Right lung (tissue), 5 donors: ENCODE data around the gene SLC33A1. TPM values are rescaled to one million over a fixed set of nuclear protein-coding genes. Genes with fewer than 3 reads are reported as not detected.
A peak's percentile ranks its signal among the peaks of the same experiment; 100 is the strongest.

Experiments
- DNase-seq, 2 donors: peaks; one replicate each; pipeline ENCODE4 v3.0.0-alpha.2; 2013
- polyA plus RNA-seq, 5 donors: library from polyadenylated mRNA; unstranded; fragments of 120-200 nt; gene quantifications; one replicate each; pipeline versions ENCODE4 v1.2.1 to v1.2.3, GENCODE V29; 2013; ENCODE audit warnings: inconsistent platforms in 1 of 5, low replicate concordance in 1 of 5; ENCODE audit not compliant: insufficient read length in 5 of 5, insufficient read depth in 1 of 5

Gene SLC33A1
- polyA plus RNA-seq, 5 donors: 26.2 to 37.6 (median 31.1) TPM

- DNase-seq: no peak
Measured at GRCh38 chr3:155804323-155804722, 49.9 kb downstream of the SLC33A1 start.

- no peak for DNase-seq
Measured at GRCh38 chr3:155792532-155792931, 61.7 kb downstream of the SLC33A1 start.

- no peak for DNase-seq
Measured at GRCh38 chr3:155791190-155791589, 63.0 kb downstream of the SLC33A1 start.

GRCh38 chr3:155790272-155790925 is 63.8 kb downstream of the SLC33A1 start:
- no peak for DNase-seq

- DNase-seq: no peak
Measured at GRCh38 chr3:155785662-155786295, 68.4 kb downstream of the SLC33A1 start.

GRCh38 chr3:155782390-155782953 is 71.8 kb downstream of the SLC33A1 start:
- DNase-seq: no peak

- no peak for DNase-seq
Measured at GRCh38 chr3:155780291-155780690, 73.9 kb downstream of the SLC33A1 start.

- DNase-seq: no peak
Measured at GRCh38 chr3:155778462-155778861, 75.8 kb downstream of the SLC33A1 start.

- DNase-seq: peak in 1 of 2 donors; percentile 4
Measured at GRCh38 chr3:155772801-155773200, 81.4 kb downstream of the SLC33A1 start.

- no peak for DNase-seq
Measured at GRCh38 chr3:155771126-155771525, 83.1 kb downstream of the SLC33A1 start.

Other genes starting within 250 kb of the SLC33A1 start
- gene PLCH1, start 109.4 kb downstream of the SLC33A1 start, polyA plus RNA-seq: 10 to 100 TPM; 17.2 to 29.5 (median 23.2) TPM
- gene C3orf33, start 48.1 kb downstream of the SLC33A1 start, polyA plus RNA-seq: 1 to 10 TPM; 7.6 to 9.2 (median 8.5) TPM
- gene GMPS, start 16.2 kb upstream of the SLC33A1 start, polyA plus RNA-seq: 10 to 100 TPM; 44.8 to 67.2 (median 60.7) TPM